ENCODE results near the gene DCLRE1C.
"Not testable (repeated sequence)": the region's sequence is repeated elsewhere in the genome, so short reads cannot be mapped to it uniquely, and the experiment has no call there.

DCLRE1C gene

GRCh38 chr10:14879124-14879927 lies 74.6 kb downstream of the DCLRE1C start:
- DNase-seq, result no peak

DNA sequence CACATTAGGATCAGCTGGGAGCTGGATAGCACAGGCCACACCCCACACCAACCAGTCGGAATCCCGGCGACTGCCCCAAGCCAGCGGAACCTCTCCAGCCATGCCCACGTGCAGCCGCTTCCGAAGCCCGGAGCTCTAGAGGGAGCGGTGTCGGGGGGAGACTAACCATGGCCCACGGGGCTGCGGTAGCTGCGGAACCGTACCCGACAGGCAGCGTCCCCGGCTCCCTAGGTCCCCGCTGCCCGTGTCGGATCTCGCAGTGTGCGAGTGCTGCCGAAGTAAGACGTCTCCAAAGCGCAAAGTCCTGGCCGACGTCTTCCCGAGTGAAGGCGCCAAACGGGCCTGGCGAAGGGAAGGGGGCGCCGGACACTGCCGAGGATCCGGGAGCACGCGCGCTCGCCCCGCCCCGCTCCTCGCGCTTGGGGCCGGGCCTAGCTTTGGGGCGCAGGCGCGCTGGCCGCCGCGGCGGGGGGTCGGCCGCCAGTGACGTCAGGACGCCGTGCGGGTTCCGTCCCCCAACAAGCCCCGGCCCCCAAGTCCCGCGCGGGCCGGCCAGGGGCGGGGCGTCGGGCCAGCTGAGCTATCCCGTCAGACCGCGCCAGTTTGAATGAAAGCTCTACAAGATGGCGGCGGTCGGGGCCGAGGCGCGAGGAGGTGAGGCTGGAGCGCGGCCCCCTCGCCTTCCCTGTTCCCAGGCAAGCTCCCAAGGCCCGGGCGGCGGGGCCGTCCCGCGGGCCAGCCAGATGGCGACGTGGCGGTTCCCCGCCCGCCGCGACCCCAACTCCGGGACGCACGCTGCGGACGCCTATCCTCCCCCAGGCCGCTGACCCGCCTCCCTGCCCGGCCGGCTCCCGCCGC lies 75.4 kb downstream of the DCLRE1C start, which contains the start of gene SUV39H2:
SUV39H2 (plus strand) TSS at position 601 of the 858 bp plus-strand sequence; CDS start at position 624, 23 bp downstream.
- peak; percentile 27 for DNase-seq

- no peak for DNase-seq
These were observed 77.1 kb downstream of the DCLRE1C start for GRCh38 chr10:14876764-14877163.

GRCh38 chr10:14875941-14876340 lies 78.0 kb downstream of the DCLRE1C start:
- no peak for DNase-seq

DNA sequence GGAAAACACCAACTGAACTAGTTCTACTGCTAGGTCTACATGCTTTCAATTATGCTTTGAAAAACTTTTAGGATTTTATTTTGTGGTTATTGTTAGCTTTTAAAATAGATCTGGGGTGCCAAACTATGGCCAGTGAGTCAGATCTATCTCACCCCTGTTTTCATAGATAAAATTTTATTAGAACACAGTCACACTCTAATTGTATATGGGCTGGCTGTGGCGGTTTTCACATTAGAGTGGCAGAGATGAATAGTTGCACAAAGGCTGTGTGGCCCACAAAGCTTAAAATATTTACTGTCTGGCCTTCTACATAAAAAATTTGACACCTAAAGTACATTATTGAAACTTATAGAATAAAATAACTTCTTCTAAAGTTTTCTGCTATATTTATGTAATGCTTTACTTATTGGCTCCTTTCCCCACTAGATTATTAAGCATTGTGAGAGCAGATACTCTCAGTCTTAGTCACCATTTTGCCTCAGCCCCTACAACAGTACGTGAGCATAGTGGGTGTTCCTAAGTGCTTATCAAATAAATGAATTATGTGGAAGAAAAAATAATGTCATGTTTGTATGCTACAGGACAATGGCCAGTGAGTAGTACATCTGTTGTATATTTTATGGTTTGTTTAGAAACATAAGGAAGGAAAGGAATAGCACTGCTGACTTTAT lies 80.7 kb downstream of the DCLRE1C start:
- no peak for DNase-seq

DNA sequence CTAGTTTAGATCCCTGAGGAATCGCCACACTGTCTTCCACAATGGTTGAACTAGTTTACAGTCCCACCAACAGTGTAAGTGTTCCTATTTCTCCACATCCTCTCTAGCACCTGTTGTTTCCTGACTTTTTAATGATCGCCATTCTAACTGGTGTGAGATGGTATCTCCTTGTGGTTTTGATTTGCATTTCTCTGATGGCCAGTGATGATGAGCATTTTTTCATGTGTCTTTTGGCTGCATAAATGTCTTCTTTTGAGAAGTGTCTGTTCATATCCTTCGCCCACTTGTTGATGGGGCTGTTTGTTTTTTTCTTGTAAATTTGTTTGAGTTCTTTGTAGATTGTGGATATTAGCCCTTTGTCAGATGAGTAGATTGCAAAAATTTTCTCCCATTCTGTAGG lies 89.0 kb downstream of the DCLRE1C start:
- DNase-seq, result not testable (repeated sequence)

DNA sequence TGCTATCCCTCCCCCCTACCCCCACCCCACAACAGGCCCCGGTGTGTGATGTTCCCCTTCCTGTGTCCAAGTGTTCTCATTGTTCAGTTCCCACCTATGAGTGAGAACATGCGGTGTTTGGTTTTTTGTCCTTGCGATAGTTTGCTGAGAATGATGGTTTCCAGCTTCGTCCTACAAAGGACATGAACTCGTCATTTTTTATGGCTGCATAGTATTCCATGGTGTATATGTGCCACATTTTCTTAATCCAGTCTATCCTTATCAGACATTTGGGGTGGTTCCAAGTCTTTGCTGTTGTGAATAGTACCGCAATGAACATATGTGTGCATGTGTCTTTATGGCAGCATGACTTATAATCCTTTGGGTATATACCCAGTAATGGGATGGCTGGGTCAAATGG lies 89.4 kb downstream of the DCLRE1C start:
- not testable (repeated sequence) for DNase-seq

- DNase-seq, result no peak
These were observed 93.1 kb downstream of the DCLRE1C start for GRCh38 chr10:14860791-14861190.

DNA sequence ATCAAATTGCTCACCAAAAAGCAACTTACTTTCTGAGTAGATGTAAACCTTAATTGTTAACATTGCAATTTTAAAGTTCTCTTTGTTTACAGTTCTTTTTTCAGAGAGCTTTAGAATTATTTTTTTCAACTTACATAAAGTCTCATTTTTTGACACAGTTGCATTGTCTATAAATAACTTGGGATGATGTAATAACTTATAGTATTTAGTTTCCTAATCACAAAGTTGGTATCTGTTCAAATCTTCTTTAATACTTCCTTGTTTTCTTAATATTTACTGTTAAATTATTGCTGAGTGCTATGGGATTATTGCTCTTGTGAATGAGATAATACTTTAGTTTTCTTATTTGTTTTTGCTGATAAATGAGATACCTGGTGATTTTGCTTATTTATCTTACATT lies 94.1 kb downstream of the DCLRE1C start:
- no peak for DNase-seq

DNA sequence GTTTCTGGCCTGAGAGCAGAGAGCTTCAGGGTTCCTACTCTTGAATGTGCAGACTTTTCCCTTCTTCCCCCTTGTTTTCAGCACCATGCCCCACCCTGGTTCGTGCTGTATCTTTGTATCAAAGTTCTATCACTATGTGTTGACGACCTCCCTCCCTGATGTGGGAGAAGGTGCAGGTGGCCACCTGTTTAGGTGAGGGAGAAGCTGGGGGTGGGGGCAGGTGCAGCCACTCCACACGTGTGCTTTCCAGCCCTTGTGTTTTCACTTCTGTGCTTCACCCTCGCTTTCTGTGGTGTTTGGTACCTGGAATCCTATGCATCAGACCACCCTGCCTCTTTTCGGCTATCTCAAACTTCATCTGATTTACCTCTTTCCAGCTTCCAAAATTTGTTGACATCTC lies 94.9 kb downstream of the DCLRE1C start:
- DNase-seq, result no peak

- DNase-seq, result no peak
These were observed 95.4 kb downstream of the DCLRE1C start for GRCh38 chr10:14858338-14858960.

DNA sequence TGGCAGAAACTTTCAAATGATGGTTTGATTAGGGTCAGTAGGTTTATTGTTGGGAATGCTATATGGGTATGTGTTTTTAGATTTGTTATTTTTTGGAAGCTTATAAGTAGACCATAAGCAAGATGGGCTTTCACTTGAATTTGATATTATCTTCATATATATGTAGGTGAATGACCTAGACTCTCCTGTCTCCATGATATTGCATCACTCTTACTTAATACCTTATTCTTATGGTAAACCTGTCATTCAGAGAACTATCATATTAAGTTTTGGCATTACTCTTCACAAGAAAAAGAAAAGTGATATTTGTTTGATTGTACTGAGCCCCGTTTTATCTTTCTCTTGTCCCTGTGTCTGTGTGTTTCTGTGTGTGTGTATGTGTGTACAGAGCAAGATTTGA lies 98.4 kb downstream of the DCLRE1C start:
- no peak for DNase-seq

DNA sequence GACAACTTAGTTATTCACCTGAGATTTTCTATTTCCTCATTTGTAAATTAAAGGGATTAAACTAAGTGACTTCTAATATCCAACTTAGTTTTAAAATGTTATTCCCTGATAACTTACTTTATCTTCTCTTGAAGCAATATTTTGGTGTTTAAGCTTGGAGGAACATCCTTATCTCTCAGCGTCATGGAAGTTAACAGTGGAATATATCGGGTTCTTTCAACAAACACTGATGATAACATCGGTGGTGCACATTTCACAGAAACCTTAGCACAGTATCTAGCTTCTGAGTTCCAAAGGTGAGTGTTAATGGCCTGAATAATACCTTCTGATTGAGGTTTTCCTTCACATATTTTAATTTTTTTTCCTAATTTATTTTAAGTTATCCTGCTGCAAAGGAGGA lies 101.7 kb downstream of the DCLRE1C start:
- no peak for DNase-seq

Data from NCI-H1417 treated with DMSO at 0.1 percent for 48 hours (cell line).